HEK293 (cell line): ENCODE measurements around the gene MOK.

Experiments used
- CTCF ChIA-PET: fragments of 350-600 bp; formaldehyde crosslinking; extraction: SDS; loops from one replicate; lab custom pipeline; 2021; ENCODE audit warnings: antibody characterized with exemption; lab: Yijun Ruan, JAX
- POLR2A ChIA-PET: fragments of 300-600 bp; formaldehyde crosslinking; extraction: SDS; loops from one replicate; lab custom pipeline; 2020; ENCODE audit warnings: antibody characterized with exemption, inconsistent platforms; lab: Yijun Ruan, JAX
- H3K27ac ChIP-seq: fragments of 200-500 bp; sonication (Bioruptor generic); 2 replicates; pipeline ENCODE4 v1.5.1; 2014; ENCODE audit warnings: low read depth, low read length, control low read depth, inconsistent platforms; ENCODE audit errors: extremely low read depth
- H3K36me3 ChIP-seq, 2 experiments: fragments of 200-500 bp in 1 of 2; sonication (Bioruptor generic) in 1 of 2; 1 replicate in 1 of 2; 2 replicates in 1 of 2; pipeline ENCODE4 v1.5.1; 2014 to 2017; ENCODE audit warnings: inconsistent platforms in 2 of 2, low read length in 2 of 2; ENCODE audit not compliant: control insufficient read depth in 2 of 2, insufficient read depth in 1 of 2
- H3K4me1 ChIP-seq: fragments of 200-500 bp; sonication (Bioruptor generic); 2 replicates; pipeline ENCODE4 v1.5.1; 2014; ENCODE audit warnings: mild to moderate bottlenecking, low read length, inconsistent platforms; ENCODE audit not compliant: control insufficient read depth, insufficient read depth
- H3K4me3 ChIP-seq: 2 replicates; pipeline ENCODE4 v1.5.1; 2011; ENCODE audit warnings: low read depth, mild to moderate bottlenecking, control low read depth, low read length, moderate library complexity
- H3K9me3 ChIP-seq: fragments of 200-500 bp; sonication (Bioruptor generic); 2 replicates; pipeline ENCODE4 v1.5.1; 2014; ENCODE audit warnings: low read depth, low read length, inconsistent platforms; ENCODE audit not compliant: control insufficient read depth, insufficient read depth
- GFI1B ChIP-seq: fragments of 450-650 bp; formaldehyde crosslinking; IDR thresholded peaks from 2 replicates; pipeline ENCODE4 v1.5.1; 2016; ENCODE audit warnings: missing biosample characterization, missing genetic modification characterization
- HOXA7 ChIP-seq: sonication (generic); formaldehyde crosslinking; IDR thresholded peaks from 2 replicates; pipeline ENCODE4 v1.8.1; 2022; ENCODE audit warnings: missing genetic modification reagents, borderline replicate concordance
- MZF1 ChIP-seq: fragments of 450-650 bp; formaldehyde crosslinking; IDR thresholded peaks from 2 replicates; pipeline ENCODE4 v1.5.1; 2017; ENCODE audit warnings: missing biosample characterization, missing genetic modification characterization, borderline replicate concordance
- TCF7L2 ChIP-seq: IDR thresholded peaks from 2 replicates; pipeline ENCODE4 v1.6.1; 2011; ENCODE audit warnings: low read depth, mild to moderate bottlenecking, inconsistent platforms, low read length, moderate library complexity, borderline replicate concordance
- ZBTB17 ChIP-seq: fragments of 450-650 bp; formaldehyde crosslinking; IDR thresholded peaks from 2 replicates; pipeline ENCODE4 v1.5.1; 2016; ENCODE audit warnings: missing biosample characterization, missing genetic modification characterization
- ZNF112 ChIP-seq: fragments of 450-650 bp; formaldehyde crosslinking; IDR thresholded peaks from 2 replicates; pipeline ENCODE4 v1.5.0; 2017; ENCODE audit warnings: missing biosample characterization, missing genetic modification characterization
- ZNF169 ChIP-seq: fragments of 450-650 bp; formaldehyde crosslinking; IDR thresholded peaks from 2 replicates; pipeline ENCODE4 v1.5.1; 2016; ENCODE audit warnings: missing biosample characterization, missing genetic modification characterization
- ZNF221 ChIP-seq: fragments of 450-650 bp; formaldehyde crosslinking; IDR thresholded peaks from 2 replicates; pipeline ENCODE4 v1.5.1; 2017; ENCODE audit warnings: missing biosample characterization, missing genetic modification characterization, borderline replicate concordance
- ZNF350 ChIP-seq: fragments of 450-650 bp; formaldehyde crosslinking; IDR thresholded peaks from 2 replicates; pipeline ENCODE4 v1.5.0; 2017; ENCODE audit warnings: missing biosample characterization, mild to moderate bottlenecking, missing genetic modification characterization
- ZNF510 ChIP-seq: fragments of 450-650 bp; formaldehyde crosslinking; IDR thresholded peaks from 2 replicates; pipeline ENCODE4 v1.5.1; 2018; ENCODE audit warnings: mild to moderate bottlenecking, missing genetic modification characterization, missing biosample characterization; ENCODE audit not compliant: insufficient replicate concordance
- ZNF529 ChIP-seq: fragments of 450-650 bp; formaldehyde crosslinking; IDR thresholded peaks from 2 replicates; pipeline ENCODE4 v1.5.1; 2017; ENCODE audit warnings: missing genetic modification characterization, missing biosample characterization; ENCODE audit not compliant: insufficient replicate concordance
- ZNF623 ChIP-seq: fragments of 450-650 bp; formaldehyde crosslinking; IDR thresholded peaks from 2 replicates; pipeline ENCODE4 v1.5.1; 2016; ENCODE audit warnings: missing biosample characterization, missing genetic modification characterization
- ZXDB ChIP-seq: fragments of 450-650 bp; formaldehyde crosslinking; IDR thresholded peaks from 2 replicates; pipeline ENCODE4 v1.5.1; 2016; ENCODE audit warnings: missing biosample characterization, missing genetic modification characterization
- TF ChIP-seq, protein P1 (sequence below): fragments of 450-650 bp; formaldehyde crosslinking; IDR thresholded peaks from 2 replicates; pipeline ENCODE4 v1.5.1; 2017; ENCODE audit warnings: missing biosample characterization, mild to moderate bottlenecking, missing genetic modification characterization, moderate library complexity
- TF ChIP-seq, protein P2 (sequence below): fragments of 450-650 bp; formaldehyde crosslinking; IDR thresholded peaks from 2 replicates; pipeline ENCODE4 v1.5.1; 2016; ENCODE audit warnings: missing biosample characterization, missing genetic modification characterization
- TF ChIP-seq, protein P3 (sequence below): fragments of 450-650 bp; formaldehyde crosslinking; IDR thresholded peaks from 2 replicates; pipeline ENCODE4 v1.5.1; 2016; ENCODE audit warnings: missing biosample characterization, missing genetic modification characterization, low read depth
- TF ChIP-seq, protein P4 (sequence below): fragments of 450-650 bp; formaldehyde crosslinking; IDR thresholded peaks from 2 replicates; pipeline ENCODE4 v1.5.1; 2017; ENCODE audit warnings: missing biosample characterization, missing genetic modification characterization

MOK gene

DNA sequence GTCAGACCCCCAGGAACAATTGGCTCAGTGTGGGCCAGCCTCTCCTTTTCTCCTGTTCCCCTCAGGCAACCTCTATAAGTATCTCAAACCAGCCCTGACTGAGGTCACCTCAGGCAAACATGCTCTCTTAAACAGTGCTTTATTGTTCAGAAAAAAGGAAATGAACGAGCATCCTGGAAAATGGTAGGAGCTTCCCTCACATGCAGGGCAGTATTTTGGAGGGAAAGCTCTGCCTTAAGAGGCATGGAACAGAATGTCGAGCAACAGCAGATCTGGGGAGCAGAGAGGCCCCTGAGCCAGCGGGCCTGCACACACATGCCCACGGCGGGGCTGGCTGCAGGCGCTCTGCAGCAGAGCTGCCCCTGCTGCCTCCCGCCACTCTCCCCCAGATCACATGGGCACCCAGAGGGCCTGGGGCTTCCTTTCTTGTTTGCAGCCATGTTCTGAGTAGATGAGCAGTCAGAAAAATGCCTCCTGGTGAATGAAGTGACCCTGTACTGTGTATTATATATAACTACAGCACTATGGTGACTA, 42.0 kb downstream of the MOK start (continued):
- TF ChIP-seq ZNF169 (no peak), ZNF529 (no peak), GFI1B (tag by site-specific recombination) (no peak), ZNF112 (tag by site-specific recombination) (no peak), ZBTB17 (tag by site-specific recombination) (peak; percentile 97)
- TF ChIP-seq, protein P1, sequence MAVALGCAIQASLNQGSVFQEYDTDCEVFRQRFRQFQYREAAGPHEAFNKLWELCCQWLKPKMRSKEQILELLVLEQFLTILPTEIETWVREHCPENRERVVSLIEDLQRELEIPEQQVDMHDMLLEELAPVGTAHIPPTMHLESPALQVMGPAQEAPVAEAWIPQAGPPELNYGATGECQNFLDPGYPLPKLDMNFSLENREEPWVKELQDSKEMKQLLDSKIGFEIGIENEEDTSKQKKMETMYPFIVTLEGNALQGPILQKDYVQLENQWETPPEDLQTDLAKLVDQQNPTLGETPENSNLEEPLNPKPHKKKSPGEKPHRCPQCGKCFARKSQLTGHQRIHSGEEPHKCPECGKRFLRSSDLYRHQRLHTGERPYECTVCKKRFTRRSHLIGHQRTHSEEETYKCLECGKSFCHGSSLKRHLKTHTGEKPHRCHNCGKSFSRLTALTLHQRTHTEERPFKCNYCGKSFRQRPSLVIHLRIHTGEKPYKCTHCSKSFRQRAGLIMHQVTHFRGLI (tag by site-specific recombination): peak; percentile 87
- TF ChIP-seq, protein P2, sequence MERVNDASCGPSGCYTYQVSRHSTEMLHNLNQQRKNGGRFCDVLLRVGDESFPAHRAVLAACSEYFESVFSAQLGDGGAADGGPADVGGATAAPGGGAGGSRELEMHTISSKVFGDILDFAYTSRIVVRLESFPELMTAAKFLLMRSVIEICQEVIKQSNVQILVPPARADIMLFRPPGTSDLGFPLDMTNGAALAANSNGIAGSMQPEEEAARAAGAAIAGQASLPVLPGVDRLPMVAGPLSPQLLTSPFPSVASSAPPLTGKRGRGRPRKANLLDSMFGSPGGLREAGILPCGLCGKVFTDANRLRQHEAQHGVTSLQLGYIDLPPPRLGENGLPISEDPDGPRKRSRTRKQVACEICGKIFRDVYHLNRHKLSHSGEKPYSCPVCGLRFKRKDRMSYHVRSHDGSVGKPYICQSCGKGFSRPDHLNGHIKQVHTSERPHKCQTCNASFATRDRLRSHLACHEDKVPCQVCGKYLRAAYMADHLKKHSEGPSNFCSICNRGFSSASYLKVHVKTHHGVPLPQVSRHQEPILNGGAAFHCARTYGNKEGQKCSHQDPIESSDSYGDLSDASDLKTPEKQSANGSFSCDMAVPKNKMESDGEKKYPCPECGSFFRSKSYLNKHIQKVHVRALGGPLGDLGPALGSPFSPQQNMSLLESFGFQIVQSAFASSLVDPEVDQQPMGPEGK (tag by site-specific recombination): peak; percentile 53
- TF ChIP-seq, all 188 proteins: peak for 25

DNA sequence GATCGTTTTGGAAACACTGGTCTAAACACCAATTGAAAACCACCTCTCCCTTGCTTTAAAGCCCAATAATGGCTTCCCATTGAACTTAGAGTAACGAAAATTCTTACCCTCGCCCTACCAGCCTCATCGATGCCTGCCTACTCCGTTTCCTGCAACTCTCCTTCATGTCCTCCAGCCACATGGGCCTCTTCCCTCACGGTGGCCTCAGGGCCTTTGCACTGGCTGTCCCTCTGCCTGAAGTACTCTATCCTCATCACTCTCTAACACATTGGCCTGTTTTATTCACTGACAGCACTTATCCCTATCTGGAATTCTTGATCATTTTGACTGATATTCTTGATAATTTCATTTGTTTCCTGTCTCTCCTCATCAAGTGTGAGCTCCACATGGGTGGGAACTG, 46.8 kb downstream of the MOK start:
- TF ChIP-seq ZNF350 (tag by site-specific recombination) (no peak), ZNF623 (tag by site-specific recombination) (peak; percentile 95)
- TF ChIP-seq, protein P3, sequence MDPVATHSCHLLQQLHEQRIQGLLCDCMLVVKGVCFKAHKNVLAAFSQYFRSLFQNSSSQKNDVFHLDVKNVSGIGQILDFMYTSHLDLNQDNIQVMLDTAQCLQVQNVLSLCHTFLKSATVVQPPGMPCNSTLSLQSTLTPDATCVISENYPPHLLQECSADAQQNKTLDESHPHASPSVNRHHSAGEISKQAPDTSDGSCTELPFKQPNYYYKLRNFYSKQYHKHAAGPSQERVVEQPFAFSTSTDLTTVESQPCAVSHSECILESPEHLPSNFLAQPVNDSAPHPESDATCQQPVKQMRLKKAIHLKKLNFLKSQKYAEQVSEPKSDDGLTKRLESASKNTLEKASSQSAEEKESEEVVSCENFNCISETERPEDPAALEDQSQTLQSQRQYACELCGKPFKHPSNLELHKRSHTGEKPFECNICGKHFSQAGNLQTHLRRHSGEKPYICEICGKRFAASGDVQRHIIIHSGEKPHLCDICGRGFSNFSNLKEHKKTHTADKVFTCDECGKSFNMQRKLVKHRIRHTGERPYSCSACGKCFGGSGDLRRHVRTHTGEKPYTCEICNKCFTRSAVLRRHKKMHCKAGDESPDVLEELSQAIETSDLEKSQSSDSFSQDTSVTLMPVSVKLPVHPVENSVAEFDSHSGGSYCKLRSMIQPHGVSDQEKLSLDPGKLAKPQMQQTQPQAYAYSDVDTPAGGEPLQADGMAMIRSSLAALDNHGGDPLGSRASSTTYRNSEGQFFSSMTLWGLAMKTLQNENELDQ (tag by site-specific recombination): no peak
- ChIA-PET CTCF (interaction anchor here (0.7 kb wide), 1 partner anchor 831 kb away, joined by 3 read pairs; no protein-coding TSS in a partner anchor), POLR2A (no interaction called here)
- Histone ChIP-seq H3K36me3 (no peaks in the 10 kb centered on the region), H3K4me1 (no peaks in the 10 kb centered on the region; the same call in 1 of the 2 replicates), H3K9me3 (no peaks in the 10 kb centered on the region), H3K4me3 (no peak overlapping the region), H3K27ac (no peak overlapping the region)

DNA sequence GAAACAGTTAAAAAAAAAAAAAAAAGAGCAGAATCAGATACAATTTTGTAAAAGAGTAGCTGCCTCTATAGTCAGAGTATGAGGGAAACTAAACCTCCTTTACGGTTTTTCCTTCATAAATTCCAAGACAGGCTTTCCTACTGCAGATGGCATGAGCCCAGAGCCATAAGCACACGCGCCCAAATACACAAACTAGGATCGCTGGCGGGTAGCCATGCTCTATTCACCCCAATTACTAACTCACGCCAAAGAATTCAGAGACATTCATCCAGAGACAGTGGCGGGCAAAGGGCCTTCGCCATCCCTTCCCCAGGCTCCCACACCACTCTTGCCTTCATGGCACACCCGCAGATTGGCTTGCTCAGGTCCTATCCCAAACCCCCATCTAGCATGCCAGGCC, 48.2 kb downstream of the MOK start:
- TF ChIP-seq ZNF510 (tag by site-specific recombination): no peak
- TF ChIP-seq ZXDB (tag by site-specific recombination): no peak
- no peak for TF ChIP-seq HOXA7 (CRISPR knock-in tag)
- TF ChIP-seq MZF1 (tag by site-specific recombination): no peak
- TF ChIP-seq, protein P4, sequence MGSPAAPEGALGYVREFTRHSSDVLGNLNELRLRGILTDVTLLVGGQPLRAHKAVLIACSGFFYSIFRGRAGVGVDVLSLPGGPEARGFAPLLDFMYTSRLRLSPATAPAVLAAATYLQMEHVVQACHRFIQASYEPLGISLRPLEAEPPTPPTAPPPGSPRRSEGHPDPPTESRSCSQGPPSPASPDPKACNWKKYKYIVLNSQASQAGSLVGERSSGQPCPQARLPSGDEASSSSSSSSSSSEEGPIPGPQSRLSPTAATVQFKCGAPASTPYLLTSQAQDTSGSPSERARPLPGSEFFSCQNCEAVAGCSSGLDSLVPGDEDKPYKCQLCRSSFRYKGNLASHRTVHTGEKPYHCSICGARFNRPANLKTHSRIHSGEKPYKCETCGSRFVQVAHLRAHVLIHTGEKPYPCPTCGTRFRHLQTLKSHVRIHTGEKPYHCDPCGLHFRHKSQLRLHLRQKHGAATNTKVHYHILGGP (tag by site-specific recombination): no peak
- TF ChIP-seq, protein P1 (tag by site-specific recombination): no peak
- no peak for TF ChIP-seq ZNF221 (tag by site-specific recombination)
- TF ChIP-seq TCF7L2: no peak
- H3K4me3 ChIP-seq: no peak overlapping the region
- H3K36me3 ChIP-seq: no peaks in the 10 kb centered on the region
- ChIA-PET CTCF (interaction anchor here (0.6 kb wide), 1 partner anchor 47 kb away, joined by 4 read pairs; no protein-coding TSS in a partner anchor), POLR2A (no interaction called here)
- no peaks in the 10 kb centered on the region for H3K9me3 ChIP-seq
- no peak overlapping the region for H3K27ac ChIP-seq
- no peaks in the 10 kb centered on the region for H3K4me1 ChIP-seq
